ENCODE results near the gene MANSC1. TPM values are rescaled to one million over a fixed set of nuclear protein-coding genes. Genes with fewer than 3 reads are reported as not detected.

MANSC1 gene
- total and polyA plus RNA-seq, 9 of the 15 experiments (the other 6 are each of a cell fraction or from before 2014, with no cell fraction given) = 0.76 to 8.6 (median 3.1) TPM

GRCh38 chr12:12356896-12357718, 7.1 kb upstream of the MANSC1 start, which contains the start of gene BORCS5 (continued):
- no peak for TF ChIP-seq BRD9 (IDR thresholded peaks at IDR 0.05; ENCODE audit: low read depth, partially characterized antibody)
- TF ChIP-seq CREM (IDR thresholded peaks at IDR 0.05; ENCODE audit: low read depth) = peak; percentile 77
- TF ChIP-seq HINFP (tag; conservative IDR thresholded peaks at IDR 0.05; ENCODE audit: low read depth) = no peak
- no peak for TF ChIP-seq CGGBP1 (CRISPR knock-in tag; IDR thresholded peaks at IDR 0.05)
- no peak for TF ChIP-seq TRIM28 (IDR thresholded peaks at IDR 0.05)
- no peak for TF ChIP-seq CBFA2T2 (conservative IDR thresholded peaks at IDR 0.05)
- no peak for TF ChIP-seq CREB5 (CRISPR knock-in tag; IDR thresholded peaks at IDR 0.05)
- TF ChIP-seq ZNF764 (CRISPR knock-in tag; IDR thresholded peaks at IDR 0.05; ENCODE audit: low read depth) = no peak
- no peak for TF ChIP-seq HMGXB4 (CRISPR knock-in tag; IDR thresholded peaks at IDR 0.05)
- no peak for TF ChIP-seq TARDBP (IDR thresholded peaks at IDR 0.05)
- TF ChIP-seq PHF20 (IDR thresholded peaks at IDR 0.05; ENCODE audit: partially characterized antibody) = peak; percentile 44
- peak; percentile 76 for TF ChIP-seq ETV5 (CRISPR knock-in tag; IDR thresholded peaks at IDR 0.05; ENCODE audit: low read depth)
- TF ChIP-seq ZNF699 (CRISPR knock-in tag; IDR thresholded peaks at IDR 0.05; ENCODE audit: insufficient replicate concordance) = no peak
- no peak for TF ChIP-seq ID3 (CRISPR knock-in tag; IDR thresholded peaks at IDR 0.05)
- TF ChIP-seq ID3 (tag; IDR thresholded peaks at IDR 0.05) = peak; percentile 47; the same call in 1 of the 2 replicates
- no peak for TF ChIP-seq ZNF232 (CRISPR knock-in tag; IDR thresholded peaks at IDR 0.05)
- TF ChIP-seq ZNF778 (CRISPR knock-in tag; IDR thresholded peaks at IDR 0.05) = no peak
- no peak for TF ChIP-seq TCFL5 (CRISPR knock-in tag; conservative IDR thresholded peaks at IDR 0.05)
- TF ChIP-seq DEAF1 (CRISPR knock-in tag; IDR thresholded peaks at IDR 0.05) = no peak
- peak; percentile 48; the same call in 1 of the 2 replicates for TF ChIP-seq PHB (CRISPR knock-in tag; IDR thresholded peaks at IDR 0.05)
- no peak for TF ChIP-seq CEBPG (CRISPR knock-in tag; IDR thresholded peaks at IDR 0.05)
- TF ChIP-seq CEBPG (tag; conservative IDR thresholded peaks at IDR 0.05 in 1 of 2, IDR thresholded peaks at IDR 0.05 in 1 of 2) = no peak
- no peak for TF ChIP-seq KLF10 (CRISPR knock-in tag; IDR thresholded peaks at IDR 0.05)

All from K562 (cell line).